ENCODE data around the gene RABL3.

DNA sequence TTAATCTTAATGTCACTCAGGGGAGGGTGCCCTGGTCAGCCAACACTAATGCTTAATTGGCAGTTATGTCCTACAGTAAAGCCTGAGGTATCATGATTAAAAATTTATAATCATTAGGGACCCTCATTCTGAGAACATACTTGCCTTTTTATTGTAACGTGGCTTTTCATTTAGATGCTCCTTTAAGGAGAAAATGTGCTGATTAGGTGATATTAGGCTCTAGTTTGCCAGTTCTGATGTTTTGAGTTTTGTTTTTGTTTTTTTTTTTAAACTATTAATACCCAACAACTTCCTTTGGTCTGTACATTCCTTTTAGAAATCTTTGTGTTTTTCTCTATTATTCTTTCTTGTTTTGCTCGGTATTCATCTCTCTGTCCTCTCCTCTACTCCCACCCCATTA is 10.5 kb upstream of the RABL3 start:
- TF ChIP-seq, protein P1, sequence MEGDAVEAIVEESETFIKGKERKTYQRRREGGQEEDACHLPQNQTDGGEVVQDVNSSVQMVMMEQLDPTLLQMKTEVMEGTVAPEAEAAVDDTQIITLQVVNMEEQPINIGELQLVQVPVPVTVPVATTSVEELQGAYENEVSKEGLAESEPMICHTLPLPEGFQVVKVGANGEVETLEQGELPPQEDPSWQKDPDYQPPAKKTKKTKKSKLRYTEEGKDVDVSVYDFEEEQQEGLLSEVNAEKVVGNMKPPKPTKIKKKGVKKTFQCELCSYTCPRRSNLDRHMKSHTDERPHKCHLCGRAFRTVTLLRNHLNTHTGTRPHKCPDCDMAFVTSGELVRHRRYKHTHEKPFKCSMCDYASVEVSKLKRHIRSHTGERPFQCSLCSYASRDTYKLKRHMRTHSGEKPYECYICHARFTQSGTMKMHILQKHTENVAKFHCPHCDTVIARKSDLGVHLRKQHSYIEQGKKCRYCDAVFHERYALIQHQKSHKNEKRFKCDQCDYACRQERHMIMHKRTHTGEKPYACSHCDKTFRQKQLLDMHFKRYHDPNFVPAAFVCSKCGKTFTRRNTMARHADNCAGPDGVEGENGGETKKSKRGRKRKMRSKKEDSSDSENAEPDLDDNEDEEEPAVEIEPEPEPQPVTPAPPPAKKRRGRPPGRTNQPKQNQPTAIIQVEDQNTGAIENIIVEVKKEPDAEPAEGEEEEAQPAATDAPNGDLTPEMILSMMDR (IDR thresholded peaks at IDR 0.05): no peak
- TF ChIP-seq POLR2A (IDR thresholded peaks at IDR 0.05): no peak
